Esophagus muscularis mucosa (tissue), 4 donors: Measurements from ENCODE around the gene CABCOCO1. TPM values are rescaled to one million over a fixed set of nuclear protein-coding genes. Genes with fewer than 3 reads are reported as not detected.

ENCODE experiments used
- DNase-seq: peaks from one replicate; pipeline ENCODE4 v3.0.0-alpha.2; 2017; ENCODE audit errors: extremely low spot score
- H3K27ac ChIP-seq, 4 donors: fragments of 200-600 bp; sonication (generic); replicated peaks in 1 of 4; 1 replicate in 3 of 4; 2 replicates in 1 of 4; pipeline ENCODE4 v1.5.1; 2016 to 2019; ENCODE audit warnings: mild to moderate bottlenecking in 1 of 4
- H3K27me3 ChIP-seq, 4 donors: fragments of 200-600 bp; sonication (generic); one replicate each; pipeline versions ENCODE4 v1.5.1 to v1.6.0; 2016 to 2019
- H3K36me3 ChIP-seq, 4 donors: fragments of 200-600 bp; sonication (generic); one replicate each; pipeline ENCODE4 v1.5.1; 2016 to 2019
- H3K4me1 ChIP-seq, 4 donors: fragments of 200-600 bp; sonication (generic); one replicate each; pipeline ENCODE4 v1.5.1; 2016 to 2019
- H3K4me3 ChIP-seq, 4 donors: fragments of 200-600 bp; sonication (generic); 1 replicate in 2 of 4; 2 replicates in 2 of 4; pipeline ENCODE4 v1.5.1; 2016 to 2019; ENCODE audit warnings: mild to moderate bottlenecking in 4 of 4, moderate library complexity in 1 of 4
- H3K9me3 ChIP-seq, 4 donors: fragments of 200-600 bp; sonication (generic); 1 replicate in 3 of 4; 2 replicates in 1 of 4; pipeline ENCODE4 v1.5.1; 2016 to 2019
- CTCF ChIP-seq, 3 experiments: fragments of 200-600 bp in 2 of 3; fragments of 450-650 bp in 1 of 3; sonication (generic) in 2 of 3; IDR thresholded peaks; one replicate each; pipeline ENCODE4 v1.5.1; 2017 to 2019; ENCODE audit warnings: antibody characterized with exemption in 3 of 3, mild to moderate bottlenecking in 2 of 3, moderate library complexity in 1 of 3
- EP300 ChIP-seq: sonication (generic); formaldehyde crosslinking; IDR thresholded peaks from one replicate; pipeline ENCODE4 v1.6.1; 2017; ENCODE audit warnings: antibody characterized with exemption
- POLR2A ChIP-seq: fragments of 450-650 bp; IDR thresholded peaks from one replicate; pipeline ENCODE4 v1.6.1; 2017; ENCODE audit warnings: antibody characterized with exemption, moderate library complexity, mild to moderate bottlenecking, low read depth
- POLR2AphosphoS5 ChIP-seq, 2 donors: sonication (generic); formaldehyde crosslinking; IDR thresholded peaks; one replicate each; pipeline ENCODE4 v1.6.1; 2017; ENCODE audit warnings: antibody characterized with exemption in 2 of 2
- WGBS: methylation state at CpG from one replicate; pipeline ENCODE4 v1.1.5; 2018; 5-methylcytosine and 5-hydroxymethylcytosine counted together
- intact Hi-C: fragments of 100-400 bp; cut with DNase I; formaldehyde crosslinking; loops from one replicate; pipeline ENCODE4 v1.15.1; 2023
- total RNA-seq, 4 donors: library from RNA; depleted of rRNA; stranded (reverse); fragments of >200 nt; gene quantifications; one replicate each; pipeline versions ENCODE4 v1.1.0 to v1.2.1, GENCODE V29; 2016

Gene CABCOCO1
- total RNA-seq, 4 donors from 2014 or later = 0.83 to 2.7 (median 1.8) TPM

GRCh38 chr10:61629576-61629975, 33.2 kb upstream of the CABCOCO1 start:
- H3K27me3 ChIP-seq = no peaks in the 10 kb centered on the region
- H3K4me1 ChIP-seq = peaks cover 0 to 24% (median 17%) of the 10 kb centered on the region in 4 donors
- intact Hi-C loops = no loop called here
- 96% methylated on average over 4 of the region's 4 CpGs for WGBS
- DNase-seq = no peak
- TF ChIP-seq POLR2A (no peak), CTCF (IDR thresholded peaks at IDR 0.05) (no peak), EP300 (no peak), POLR2AphosphoS5 (IDR thresholded peaks at IDR 0.05) (no peak)
- no peaks in the 10 kb centered on the region for H3K36me3 ChIP-seq
- H3K9me3 ChIP-seq = no peaks in the 10 kb centered on the region
- H3K27ac ChIP-seq = peak overlapping the region in 1 of 4 donors; percentile 51
- no peak overlapping the region for H3K4me3 ChIP-seq

GRCh38 chr10:61632057-61632670, 30.6 kb upstream of the CABCOCO1 start:
- no peak for DNase-seq
- H3K4me1 ChIP-seq = peaks cover 0 to 27% (median 25%) of the 10 kb centered on the region in 4 donors
- intact Hi-C loops = no loop called here
- no peaks in the 10 kb centered on the region for H3K27me3 ChIP-seq
- TF ChIP-seq EP300 = no peak
- TF ChIP-seq POLR2A = no peak
- no peak for TF ChIP-seq CTCF (IDR thresholded peaks at IDR 0.05)
- no peak for TF ChIP-seq POLR2AphosphoS5 (IDR thresholded peaks at IDR 0.05)
- H3K4me3 ChIP-seq = no peak overlapping the region
- no peaks in the 10 kb centered on the region for H3K9me3 ChIP-seq
- H3K27ac ChIP-seq = no peak overlapping the region
- H3K36me3 ChIP-seq = no peaks in the 10 kb centered on the region
- 92% methylated on average over 4 of the region's 4 CpGs for WGBS

GRCh38 chr10:61633665-61634064, 29.1 kb upstream of the CABCOCO1 start:
- no peak for DNase-seq
- no peak overlapping the region for H3K4me3 ChIP-seq
- no peak overlapping the region for H3K27ac ChIP-seq
- intact Hi-C loops = no loop called here
- WGBS = 37% methylated on average over 3 of the region's 3 CpGs
- peaks cover 0 to 23% (median 17%) of the 10 kb centered on the region in 4 donors for H3K4me1 ChIP-seq
- H3K9me3 ChIP-seq = no peaks in the 10 kb centered on the region
- TF ChIP-seq POLR2AphosphoS5 (IDR thresholded peaks at IDR 0.05) (no peak), EP300 (no peak), POLR2A (no peak), CTCF (IDR thresholded peaks at IDR 0.05) (no peak)
- H3K27me3 ChIP-seq = no peaks in the 10 kb centered on the region
- H3K36me3 ChIP-seq = no peaks in the 10 kb centered on the region

GRCh38 chr10:61634746-61635145, 28.0 kb upstream of the CABCOCO1 start:
- Histone ChIP-seq H3K36me3 (no peaks in the 10 kb centered on the region), H3K4me1 (peaks cover 0 to 23% (median 13%) of the 10 kb centered on the region in 4 donors), H3K9me3 (no peaks in the 10 kb centered on the region), H3K27ac (no peak overlapping the region), H3K4me3 (no peak overlapping the region), H3K27me3 (no peaks in the 10 kb centered on the region)
- no peak for DNase-seq
- 74% methylated on average over 1 of the region's 1 CpG for WGBS
- intact Hi-C loops = no loop called here
- TF ChIP-seq CTCF (IDR thresholded peaks at IDR 0.05) (no peak), EP300 (no peak), POLR2AphosphoS5 (IDR thresholded peaks at IDR 0.05) (no peak), POLR2A (no peak)

GRCh38 chr10:61635471-61635870, 27.3 kb upstream of the CABCOCO1 start:
- no peak for TF ChIP-seq EP300
- Histone ChIP-seq H3K27ac (no peak overlapping the region), H3K36me3 (no peaks in the 10 kb centered on the region), H3K27me3 (no peaks in the 10 kb centered on the region), H3K4me1 (peaks cover 0 to 23% (median 13%) of the 10 kb centered on the region in 4 donors), H3K4me3 (no peak overlapping the region), H3K9me3 (no peaks in the 10 kb centered on the region)
- DNase-seq = no peak
- 74% methylated on average over 2 of the region's 2 CpGs for WGBS
- intact Hi-C loops = no loop called here
